ENCODE results near the gene UBE2G2.

UBE2G2 gene

GRCh38 chr21:44815852-44816628 lies 14.4 kb upstream of the UBE2G2 start:
- DNase-seq (ENCODE audit: low spot score), result no peak

- DNase-seq (ENCODE audit: low spot score), result no peak
Observed at GRCh38 chr21:44815225-44815624, 13.6 kb upstream of the UBE2G2 start.

- no peak for DNase-seq (ENCODE audit: low spot score)
Observed at GRCh38 chr21:44814498-44815023, 12.9 kb upstream of the UBE2G2 start.

GRCh38 chr21:44813727-44814126 lies 12.1 kb upstream of the UBE2G2 start:
- DNase-seq (ENCODE audit: low spot score), result no peak

- DNase-seq (ENCODE audit: low spot score), result no peak
Observed at GRCh38 chr21:44813149-44813548, 11.5 kb upstream of the UBE2G2 start.

- no peak for DNase-seq (ENCODE audit: low spot score)
Observed at GRCh38 chr21:44812640-44813039, 11.0 kb upstream of the UBE2G2 start.

GRCh38 chr21:44810779-44811178 lies 9.2 kb upstream of the UBE2G2 start:
- DNase-seq (ENCODE audit: low spot score), result no peak

GRCh38 chr21:44805859-44806258 lies 4.2 kb upstream of the UBE2G2 start:
- no peak for DNase-seq (ENCODE audit: low spot score)

GRCh38 chr21:44805226-44805625 lies 3.6 kb upstream of the UBE2G2 start:
- no peak for DNase-seq (ENCODE audit: low spot score)

- no peak for DNase-seq (ENCODE audit: low spot score)
Observed at GRCh38 chr21:44804762-44805161, 3.1 kb upstream of the UBE2G2 start.

GRCh38 chr21:44803651-44804050 lies 2.0 kb upstream of the UBE2G2 start:
- DNase-seq (ENCODE audit: low spot score), result no peak

GRCh38 chr21:44802396-44803153 lies 955 bp upstream of the UBE2G2 start:
- peak; percentile 61 for DNase-seq (ENCODE audit: low spot score)

- DNase-seq (ENCODE audit: low spot score), result peak; percentile 68
Observed at GRCh38 chr21:44800971-44801467, 601 bp downstream of the UBE2G2 start.

GRCh38 chr21:44800103-44800502 lies 1.5 kb downstream of the UBE2G2 start:
- DNase-seq (ENCODE audit: low spot score), result peak; percentile 35

- DNase-seq (ENCODE audit: low spot score), result no peak
Observed at GRCh38 chr21:44799646-44800045, 2.0 kb downstream of the UBE2G2 start.

GRCh38 chr21:44797775-44798174 lies 3.8 kb downstream of the UBE2G2 start:
- no peak for DNase-seq (ENCODE audit: low spot score)

- DNase-seq (ENCODE audit: low spot score), result no peak
Observed at GRCh38 chr21:44795342-44795741, 6.3 kb downstream of the UBE2G2 start.

- no peak for DNase-seq (ENCODE audit: low spot score)
Observed at GRCh38 chr21:44793592-44794374, 7.8 kb downstream of the UBE2G2 start.

- DNase-seq (ENCODE audit: low spot score), result peak; percentile 38
Observed at GRCh38 chr21:44792702-44793591, 8.7 kb downstream of the UBE2G2 start.

- no peak for DNase-seq (ENCODE audit: low spot score)
Observed at GRCh38 chr21:44791993-44792392, 9.6 kb downstream of the UBE2G2 start.

- no peak for DNase-seq (ENCODE audit: low spot score)
Observed at GRCh38 chr21:44791246-44791645, 10.4 kb downstream of the UBE2G2 start.
